ENCODE data around the gene CTDP1.

CTDP1 gene

DNA sequence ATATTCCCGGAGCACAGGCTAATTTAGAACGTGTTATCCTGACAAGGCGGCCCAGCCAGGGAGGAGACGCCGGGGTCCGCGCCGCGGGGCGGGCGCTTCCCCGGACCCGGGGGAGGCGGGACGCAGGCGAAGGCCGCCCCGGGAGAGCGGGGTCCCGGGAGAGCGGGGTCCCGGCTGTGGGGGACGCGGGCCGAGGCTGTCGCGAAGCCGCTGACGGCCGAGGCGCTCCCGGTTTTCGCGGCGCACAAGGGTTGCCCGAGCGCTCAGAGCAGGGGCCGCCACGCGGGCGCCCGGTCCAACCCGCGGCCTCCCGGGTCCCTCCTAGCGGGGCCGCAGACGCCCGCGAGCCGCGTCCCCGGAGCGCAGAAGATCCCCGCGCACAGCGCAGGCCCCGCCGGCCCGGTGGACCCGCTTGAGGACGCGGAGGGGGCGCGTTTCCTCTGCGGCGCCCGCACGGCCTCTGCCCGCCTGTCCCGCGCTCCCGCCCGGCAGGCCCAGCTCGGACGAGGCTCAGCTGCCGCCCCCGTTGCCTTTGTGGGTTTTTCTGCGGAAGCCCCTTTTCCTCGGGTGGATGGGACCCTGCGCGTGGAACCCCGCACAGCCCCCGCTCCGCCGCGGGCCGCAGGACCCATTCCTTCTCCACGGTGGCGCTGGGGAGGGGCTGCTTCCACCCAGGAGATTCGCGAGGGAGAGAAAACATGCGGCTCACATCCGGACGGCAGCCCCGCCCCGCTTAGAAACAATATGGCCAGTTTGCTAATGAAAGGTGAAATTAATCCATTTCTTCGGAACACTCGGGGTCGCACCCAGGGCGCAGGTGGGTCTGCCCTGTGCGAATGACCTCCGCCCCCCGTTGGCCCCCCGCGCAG is 108.5 kb downstream of the CTDP1 start:
- Histone ChIP-seq H3K27ac (ENCODE audit: low read depth, low read length) (no peak overlapping the region), H3K4me3 (ENCODE audit: low read depth, low read length) (peak overlapping the region; percentile 45; the same call in 1 of the 2 replicates), H3K27me3 (ENCODE audit: control insufficient read depth, insufficient read depth, low read length) (peaks cover 93% of the 10 kb centered on the region), H3K9ac (ENCODE audit: low read length) (no peak overlapping the region), H3K4me1 (ENCODE audit: control insufficient read depth, insufficient read depth, low read length) (no peaks in the 10 kb centered on the region; the same call in 1 of the 2 replicates), H3K36me3 (ENCODE audit: control insufficient read depth, insufficient read depth, low read length) (no peaks in the 10 kb centered on the region), H3K9me3 (ENCODE audit: control insufficient read depth, insufficient read depth, low read depth, low read length) (no peaks in the 10 kb centered on the region)

GRCh38 chr18:79788734-79789085 is 109.1 kb downstream of the CTDP1 start:
- no peak overlapping the region for H3K27ac ChIP-seq (ENCODE audit: low read depth, low read length)
- H3K36me3 ChIP-seq (ENCODE audit: control insufficient read depth, insufficient read depth, low read length) = no peaks in the 10 kb centered on the region
- peak overlapping the region; percentile 45; the same call in 1 of the 2 replicates for H3K4me3 ChIP-seq (ENCODE audit: low read depth, low read length)
- no peak overlapping the region for H3K9ac ChIP-seq (ENCODE audit: low read length)
- H3K27me3 ChIP-seq (ENCODE audit: control insufficient read depth, insufficient read depth, low read length) = peaks cover 91% of the 10 kb centered on the region
- no peaks in the 10 kb centered on the region for H3K9me3 ChIP-seq (ENCODE audit: control insufficient read depth, insufficient read depth, low read depth, low read length)
- no peaks in the 10 kb centered on the region; the same call in 1 of the 2 replicates for H3K4me1 ChIP-seq (ENCODE audit: control insufficient read depth, insufficient read depth, low read length)

GRCh38 chr18:79789091-79789891 is 109.7 kb downstream of the CTDP1 start:
- Histone ChIP-seq H3K4me1 (ENCODE audit: control insufficient read depth, insufficient read depth, low read length) (no peaks in the 10 kb centered on the region; the same call in 1 of the 2 replicates), H3K27me3 (ENCODE audit: control insufficient read depth, insufficient read depth, low read length) (peaks cover 86% of the 10 kb centered on the region), H3K9me3 (ENCODE audit: control insufficient read depth, insufficient read depth, low read depth, low read length) (no peaks in the 10 kb centered on the region), H3K4me3 (ENCODE audit: low read depth, low read length) (no peak overlapping the region), H3K9ac (ENCODE audit: low read length) (no peak overlapping the region), H3K36me3 (ENCODE audit: control insufficient read depth, insufficient read depth, low read length) (no peaks in the 10 kb centered on the region), H3K27ac (ENCODE audit: low read depth, low read length) (no peak overlapping the region)

DNA sequence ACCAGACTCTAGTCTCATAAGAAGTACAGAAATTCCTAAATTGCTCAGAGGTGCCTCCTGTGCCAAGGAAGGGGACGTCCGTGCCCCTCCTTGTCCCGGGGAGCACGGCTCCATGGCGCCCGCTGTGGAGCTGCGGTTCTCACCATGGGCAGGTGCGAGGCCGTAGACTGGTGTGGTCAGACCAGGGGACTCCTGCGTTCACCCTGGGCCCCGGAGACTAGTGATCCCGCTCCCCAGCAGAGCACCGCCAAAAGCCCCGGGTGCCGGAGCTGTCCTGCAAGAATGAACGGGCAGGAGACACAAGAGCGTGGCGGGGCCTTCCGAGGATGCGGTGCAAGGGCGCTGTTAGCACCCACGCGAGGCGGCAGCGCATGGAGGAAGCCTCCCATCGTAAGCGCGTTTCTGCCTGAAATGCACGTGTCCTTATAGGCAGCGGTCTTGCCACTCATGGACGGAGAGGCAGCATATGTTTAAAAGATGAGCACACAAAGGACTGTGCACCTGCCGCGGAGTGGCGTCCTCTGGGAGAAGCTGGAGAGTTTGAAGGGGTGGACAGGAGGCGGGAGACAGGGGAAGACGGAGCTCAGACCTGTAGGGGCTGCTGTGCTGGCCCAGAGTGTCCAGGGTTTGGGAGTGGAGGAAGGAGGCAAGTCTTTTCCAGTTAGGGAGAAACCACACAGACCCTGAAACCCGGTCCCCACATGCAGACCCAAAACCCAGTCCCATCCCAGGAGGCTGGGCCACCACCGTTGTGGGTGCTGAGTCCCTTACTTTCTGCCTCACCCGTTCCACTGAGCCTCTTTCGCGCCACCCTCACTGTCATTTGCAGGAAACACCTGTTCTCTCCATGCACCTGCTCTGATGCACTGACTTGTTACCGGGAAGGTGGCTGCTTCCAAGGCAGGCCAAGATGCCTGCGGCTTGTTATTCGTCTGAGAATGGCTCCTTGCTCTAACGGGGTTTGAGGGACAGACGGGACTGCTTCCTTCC is 110.6 kb downstream of the CTDP1 start:
- no peaks in the 10 kb centered on the region for H3K36me3 ChIP-seq (ENCODE audit: control insufficient read depth, insufficient read depth, low read length)
- no peak overlapping the region for H3K9ac ChIP-seq (ENCODE audit: low read length)
- no peaks in the 10 kb centered on the region for H3K4me1 ChIP-seq (ENCODE audit: control insufficient read depth, insufficient read depth, low read length)
- H3K4me3 ChIP-seq (ENCODE audit: low read depth, low read length) = no peak overlapping the region
- H3K27ac ChIP-seq (ENCODE audit: low read depth, low read length) = no peak overlapping the region
- H3K27me3 ChIP-seq (ENCODE audit: control insufficient read depth, insufficient read depth, low read length) = peaks cover 86% of the 10 kb centered on the region
- H3K9me3 ChIP-seq (ENCODE audit: control insufficient read depth, insufficient read depth, low read depth, low read length) = no peaks in the 10 kb centered on the region

GRCh38 chr18:79790996-79791972 is 111.7 kb downstream of the CTDP1 start:
- Histone ChIP-seq H3K4me3 (ENCODE audit: low read depth, low read length) (no peak overlapping the region), H3K36me3 (ENCODE audit: control insufficient read depth, insufficient read depth, low read length) (no peaks in the 10 kb centered on the region), H3K27ac (ENCODE audit: low read depth, low read length) (no peak overlapping the region), H3K4me1 (ENCODE audit: control insufficient read depth, insufficient read depth, low read length) (no peaks in the 10 kb centered on the region), H3K9ac (ENCODE audit: low read length) (no peak overlapping the region), H3K27me3 (ENCODE audit: control insufficient read depth, insufficient read depth, low read length) (peaks cover 86% of the 10 kb centered on the region), H3K9me3 (ENCODE audit: control insufficient read depth, insufficient read depth, low read depth, low read length) (no peaks in the 10 kb centered on the region)

DNA sequence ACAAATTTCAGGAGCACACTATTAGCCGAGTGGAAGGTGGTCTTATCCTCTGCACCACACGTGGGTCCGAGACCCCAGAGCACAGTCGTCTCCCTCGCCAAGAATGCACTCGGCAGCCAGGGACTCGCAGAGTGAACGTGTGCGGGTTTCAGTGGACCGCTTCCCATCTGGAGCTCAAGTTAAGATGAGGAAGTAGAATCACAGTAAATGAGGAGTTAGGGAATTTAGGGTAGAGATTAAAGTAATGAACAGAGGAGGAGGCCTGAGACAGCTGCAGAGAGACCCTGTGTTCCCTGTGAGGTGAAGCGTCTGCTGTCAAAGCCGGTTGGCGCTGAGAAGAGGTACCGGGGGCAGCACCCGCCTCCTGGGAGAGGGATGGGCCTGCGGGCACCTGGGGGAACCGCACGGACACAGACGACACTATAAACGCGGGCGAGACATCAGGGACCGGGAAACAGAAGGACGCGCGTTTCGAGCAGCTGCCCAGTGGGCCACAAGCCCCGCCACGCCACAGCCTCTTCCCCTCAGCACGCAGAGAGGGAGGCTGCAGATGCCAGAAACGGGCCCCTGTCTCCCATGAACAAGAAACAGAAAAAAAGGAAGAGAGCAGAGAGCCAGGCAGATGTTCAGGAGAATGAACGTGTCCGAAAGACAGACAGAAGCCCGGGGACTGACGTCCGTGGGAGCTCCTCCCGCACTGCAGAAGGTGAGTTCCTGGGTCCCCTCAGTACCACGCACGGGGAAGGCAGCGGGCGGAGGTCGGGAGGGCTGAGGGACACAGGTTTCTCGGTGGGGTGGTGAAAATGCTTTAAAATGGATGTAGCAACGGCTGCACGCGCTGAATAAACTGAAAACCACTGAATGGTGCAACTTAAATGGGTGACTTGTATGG is 112.7 kb downstream of the CTDP1 start:
- no peak overlapping the region for H3K27ac ChIP-seq (ENCODE audit: low read depth, low read length)
- H3K4me1 ChIP-seq (ENCODE audit: control insufficient read depth, insufficient read depth, low read length) = no peaks in the 10 kb centered on the region
- H3K4me3 ChIP-seq (ENCODE audit: low read depth, low read length) = no peak overlapping the region
- H3K36me3 ChIP-seq (ENCODE audit: control insufficient read depth, insufficient read depth, low read length) = no peaks in the 10 kb centered on the region
- H3K9me3 ChIP-seq (ENCODE audit: control insufficient read depth, insufficient read depth, low read depth, low read length) = no peaks in the 10 kb centered on the region
- H3K9ac ChIP-seq (ENCODE audit: low read length) = no peak overlapping the region
- peaks cover 86% of the 10 kb centered on the region for H3K27me3 ChIP-seq (ENCODE audit: control insufficient read depth, insufficient read depth, low read length)

GRCh38 chr18:79792988-79793355 is 113.4 kb downstream of the CTDP1 start:
- H3K4me3 ChIP-seq (ENCODE audit: low read depth, low read length) = no peak overlapping the region
- peaks cover 84% of the 10 kb centered on the region for H3K27me3 ChIP-seq (ENCODE audit: control insufficient read depth, insufficient read depth, low read length)
- H3K9me3 ChIP-seq (ENCODE audit: control insufficient read depth, insufficient read depth, low read depth, low read length) = no peaks in the 10 kb centered on the region
- peaks cover 2% of the 10 kb centered on the region; the same call in 1 of the 2 replicates for H3K4me1 ChIP-seq (ENCODE audit: control insufficient read depth, insufficient read depth, low read length)
- no peak overlapping the region for H3K27ac ChIP-seq (ENCODE audit: low read depth, low read length)
- H3K9ac ChIP-seq (ENCODE audit: low read length) = no peak overlapping the region
- no peaks in the 10 kb centered on the region for H3K36me3 ChIP-seq (ENCODE audit: control insufficient read depth, insufficient read depth, low read length)

DNA sequence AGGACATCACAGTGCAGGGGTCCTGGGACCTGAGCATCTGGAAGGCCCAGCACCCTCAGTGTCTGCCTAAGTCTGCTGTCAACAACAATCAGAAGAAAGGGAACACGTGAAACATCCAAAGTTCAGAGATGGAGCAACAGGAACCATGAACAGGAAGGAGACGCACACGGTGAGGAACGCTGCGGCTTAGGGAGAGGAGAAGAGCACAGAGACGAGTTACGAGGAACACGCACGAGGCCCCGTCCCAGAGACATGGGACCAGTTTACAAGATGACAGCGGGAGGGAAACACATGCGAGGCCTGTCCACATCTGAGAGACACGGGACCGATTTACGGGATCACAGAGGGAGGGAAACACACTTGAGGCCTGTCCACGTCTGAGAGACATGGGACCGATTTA is 115.2 kb downstream of the CTDP1 start:
- no peaks in the 10 kb centered on the region for H3K36me3 ChIP-seq (ENCODE audit: control insufficient read depth, insufficient read depth, low read length)
- H3K27me3 ChIP-seq (ENCODE audit: control insufficient read depth, insufficient read depth, low read length) = peaks cover 83% of the 10 kb centered on the region
- no peak overlapping the region for H3K4me3 ChIP-seq (ENCODE audit: low read depth, low read length)
- H3K27ac ChIP-seq (ENCODE audit: low read depth, low read length) = no peak overlapping the region
- no peaks in the 10 kb centered on the region for H3K9me3 ChIP-seq (ENCODE audit: control insufficient read depth, insufficient read depth, low read depth, low read length)
- H3K4me1 ChIP-seq (ENCODE audit: control insufficient read depth, insufficient read depth, low read length) = peaks cover 10% of the 10 kb centered on the region; the same call in 1 of the 2 replicates
- H3K9ac ChIP-seq (ENCODE audit: low read length) = no peak overlapping the region

- H3K4me1 ChIP-seq (ENCODE audit: control insufficient read depth, insufficient read depth, low read length) = peaks cover 10% of the 10 kb centered on the region; the same call in 1 of the 2 replicates
- peaks cover 83% of the 10 kb centered on the region for H3K27me3 ChIP-seq (ENCODE audit: control insufficient read depth, insufficient read depth, low read length)
- no peak overlapping the region for H3K4me3 ChIP-seq (ENCODE audit: low read depth, low read length)
- no peak overlapping the region for H3K9ac ChIP-seq (ENCODE audit: low read length)
- no peak overlapping the region for H3K27ac ChIP-seq (ENCODE audit: low read depth, low read length)
- no peaks in the 10 kb centered on the region for H3K36me3 ChIP-seq (ENCODE audit: control insufficient read depth, insufficient read depth, low read length)
- no peaks in the 10 kb centered on the region for H3K9me3 ChIP-seq (ENCODE audit: control insufficient read depth, insufficient read depth, low read depth, low read length)
These were observed 115.8 kb downstream of the CTDP1 start for GRCh38 chr18:79795446-79795845.

Measured in HUES6 (cell line).